Measurements from ENCODE around the gene CIT. TPM values are rescaled to one million over a fixed set of nuclear protein-coding genes. Genes with fewer than 3 reads are reported as not detected.

The CIT gene
- total RNA-seq, 1 donor from 2014 or later: 20.6 TPM

DNA sequence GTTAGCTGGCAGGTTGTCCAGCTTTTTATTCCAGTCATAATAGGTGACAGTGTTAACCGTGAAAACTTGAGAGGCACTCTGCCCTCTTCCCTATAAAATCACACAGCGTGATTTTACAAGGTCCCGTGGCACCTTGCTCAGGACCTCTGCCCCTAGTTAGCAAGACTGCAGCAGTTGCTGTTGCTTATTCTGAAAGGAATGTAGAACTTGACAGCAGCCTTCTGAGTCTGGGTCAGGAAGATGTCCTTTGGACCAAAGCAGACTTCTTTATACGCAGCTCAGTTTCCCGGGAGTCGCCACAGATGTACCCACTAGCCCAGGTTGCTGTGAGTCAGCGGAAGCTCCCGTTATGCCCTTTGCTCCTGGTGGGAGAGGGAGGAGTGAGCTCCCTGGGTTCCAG, 196.0 kb downstream of the CIT start:
- no peaks in the 10 kb centered on the region for H3K27me3 ChIP-seq
- H3K27ac ChIP-seq: no peak overlapping the region
- TF ChIP-seq POLR2AphosphoS5 (IDR thresholded peaks at IDR 0.05; ENCODE audit: insufficient read depth in 1 of 2, low read depth in 1 of 2) (no peak), POLR2A (IDR thresholded peaks at IDR 0.05) (no peak)
- TF ChIP-seq, protein P1, sequence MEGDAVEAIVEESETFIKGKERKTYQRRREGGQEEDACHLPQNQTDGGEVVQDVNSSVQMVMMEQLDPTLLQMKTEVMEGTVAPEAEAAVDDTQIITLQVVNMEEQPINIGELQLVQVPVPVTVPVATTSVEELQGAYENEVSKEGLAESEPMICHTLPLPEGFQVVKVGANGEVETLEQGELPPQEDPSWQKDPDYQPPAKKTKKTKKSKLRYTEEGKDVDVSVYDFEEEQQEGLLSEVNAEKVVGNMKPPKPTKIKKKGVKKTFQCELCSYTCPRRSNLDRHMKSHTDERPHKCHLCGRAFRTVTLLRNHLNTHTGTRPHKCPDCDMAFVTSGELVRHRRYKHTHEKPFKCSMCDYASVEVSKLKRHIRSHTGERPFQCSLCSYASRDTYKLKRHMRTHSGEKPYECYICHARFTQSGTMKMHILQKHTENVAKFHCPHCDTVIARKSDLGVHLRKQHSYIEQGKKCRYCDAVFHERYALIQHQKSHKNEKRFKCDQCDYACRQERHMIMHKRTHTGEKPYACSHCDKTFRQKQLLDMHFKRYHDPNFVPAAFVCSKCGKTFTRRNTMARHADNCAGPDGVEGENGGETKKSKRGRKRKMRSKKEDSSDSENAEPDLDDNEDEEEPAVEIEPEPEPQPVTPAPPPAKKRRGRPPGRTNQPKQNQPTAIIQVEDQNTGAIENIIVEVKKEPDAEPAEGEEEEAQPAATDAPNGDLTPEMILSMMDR (IDR thresholded peaks at IDR 0.05): no peak
- intact Hi-C loops (cut with DNase I): no loop called here
- H3K4me1 ChIP-seq: peaks cover 16% of the 10 kb centered on the region
- H3K4me3 ChIP-seq: no peak overlapping the region
- H3K9me3 ChIP-seq: no peaks in the 10 kb centered on the region
- no peak for DNase-seq (ENCODE audit: extremely low spot score in 2 of 2)
- peaks cover 0 to 54% of the 10 kb centered on the region in 2 donors for H3K36me3 ChIP-seq

DNA sequence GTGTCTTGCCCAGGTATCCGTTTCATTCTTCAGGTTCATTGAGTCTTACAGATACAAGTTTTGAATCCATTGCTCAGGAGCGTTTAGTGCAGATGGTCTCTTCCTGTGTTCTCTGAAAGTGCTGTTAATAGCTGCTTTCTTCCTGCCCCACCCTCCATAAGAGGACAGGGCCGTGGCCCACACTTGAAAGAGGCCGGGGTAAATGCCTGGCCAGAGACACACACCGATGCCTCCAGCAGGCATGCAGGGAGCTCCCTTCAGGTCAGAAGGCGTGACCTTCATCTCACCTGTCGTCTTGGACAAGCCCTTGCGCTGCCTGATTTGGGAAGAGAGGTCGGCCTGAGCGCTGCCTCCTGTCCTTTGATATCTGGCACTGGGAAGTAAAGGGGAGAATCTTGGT, 197.6 kb downstream of the CIT start:
- Histone ChIP-seq H3K9me3 (no peaks in the 10 kb centered on the region), H3K27me3 (no peaks in the 10 kb centered on the region), H3K27ac (no peak overlapping the region), H3K36me3 (peaks cover 0 to 61% of the 10 kb centered on the region in 2 donors), H3K4me3 (no peak overlapping the region), H3K4me1 (peaks cover 10% of the 10 kb centered on the region)
- intact Hi-C loops (cut with DNase I): no loop called here
- TF ChIP-seq POLR2AphosphoS5 (IDR thresholded peaks at IDR 0.05; ENCODE audit: insufficient read depth in 1 of 2, low read depth in 1 of 2) (no peak), POLR2A (IDR thresholded peaks at IDR 0.05) (no peak)
- TF ChIP-seq, protein P1 (IDR thresholded peaks at IDR 0.05): no peak
- no peak for DNase-seq (ENCODE audit: extremely low spot score in 2 of 2)

DNA sequence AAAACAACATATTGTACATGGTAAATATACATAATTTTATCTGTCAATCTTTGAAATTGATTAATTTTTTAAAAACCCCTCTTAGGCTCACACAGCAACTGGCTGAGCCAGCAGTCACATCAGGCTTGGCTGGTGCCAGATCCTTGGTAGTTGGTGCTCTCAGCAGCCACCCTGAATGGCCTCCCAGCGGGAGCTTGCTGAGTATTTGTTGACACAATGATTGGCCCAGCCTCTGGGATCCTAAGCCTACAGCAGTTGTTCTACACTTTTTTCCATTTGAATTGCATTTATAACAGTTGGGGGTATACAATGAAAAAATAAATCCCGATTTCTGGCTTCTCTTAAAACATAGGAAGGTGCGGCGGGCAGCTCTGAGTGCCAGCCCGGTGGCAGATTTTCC, 198.0 kb downstream of the CIT start:
- intact Hi-C loops (cut with DNase I): no loop called here

DNA sequence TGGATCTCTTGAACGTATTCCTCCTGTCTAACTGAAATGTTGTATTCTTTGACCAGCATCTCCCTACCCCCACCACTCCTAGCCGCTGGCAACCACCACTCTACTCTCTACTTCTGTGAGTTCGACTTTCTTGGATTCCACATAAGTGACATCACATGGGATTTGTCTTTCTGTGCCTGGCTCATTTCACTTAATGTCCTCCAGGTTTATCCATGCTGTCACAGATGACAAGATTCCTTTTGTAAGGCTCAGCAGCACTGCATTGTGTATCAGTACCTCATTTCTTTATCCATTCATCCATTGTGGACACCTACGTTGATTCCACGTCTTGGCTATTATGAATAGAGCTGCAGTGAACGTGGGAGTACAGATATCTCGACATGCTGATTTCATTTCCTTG, 198.7 kb downstream of the CIT start:
- no peak for DNase-seq (ENCODE audit: extremely low spot score in 2 of 2)
- Histone ChIP-seq H3K9me3 (no peaks in the 10 kb centered on the region), H3K27me3 (no peaks in the 10 kb centered on the region), H3K4me1 (peaks cover 5% of the 10 kb centered on the region), H3K27ac (no peak overlapping the region), H3K4me3 (no peak overlapping the region), H3K36me3 (peaks cover 0 to 72% of the 10 kb centered on the region in 2 donors)
- intact Hi-C loops (cut with DNase I): no loop called here
- TF ChIP-seq POLR2A (IDR thresholded peaks at IDR 0.05): no peak
- TF ChIP-seq, protein P1 (IDR thresholded peaks at IDR 0.05): no peak
- no peak for TF ChIP-seq POLR2AphosphoS5 (IDR thresholded peaks at IDR 0.05; ENCODE audit: insufficient read depth in 1 of 2, low read depth in 1 of 2)

More for the DNA sequence above, 198.0 kb downstream of the CIT start:
- Histone ChIP-seq H3K4me1 (peaks cover 6% of the 10 kb centered on the region), H3K27ac (no peak overlapping the region), H3K27me3 (no peaks in the 10 kb centered on the region), H3K36me3 (peaks cover 0 to 65% of the 10 kb centered on the region in 2 donors), H3K9me3 (no peaks in the 10 kb centered on the region), H3K4me3 (no peak overlapping the region)
- DNase-seq (ENCODE audit: extremely low spot score in 2 of 2): no peak
- TF ChIP-seq, protein P1 (IDR thresholded peaks at IDR 0.05): no peak
- TF ChIP-seq POLR2AphosphoS5 (IDR thresholded peaks at IDR 0.05; ENCODE audit: insufficient read depth in 1 of 2, low read depth in 1 of 2): no peak
- no peak for TF ChIP-seq POLR2A (IDR thresholded peaks at IDR 0.05)

DNA sequence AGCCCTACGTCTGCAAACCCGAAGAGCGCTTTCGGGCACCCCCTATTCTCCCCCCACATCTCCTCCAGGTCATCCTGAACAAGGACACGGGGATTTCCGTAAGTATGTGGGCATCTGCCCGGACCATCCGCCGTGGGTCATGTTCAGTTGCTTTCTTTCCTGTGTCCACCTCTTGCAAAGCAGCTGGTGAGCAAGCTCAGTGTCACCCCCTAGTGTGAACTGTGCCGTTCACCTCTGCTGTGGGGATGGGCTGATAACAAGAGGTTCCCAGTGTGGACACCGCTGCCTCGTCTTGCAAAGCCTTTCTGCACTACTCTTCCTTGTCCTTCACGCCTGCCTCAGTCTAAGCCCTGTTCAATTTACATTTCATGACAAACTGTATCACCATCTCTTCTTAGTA, 200.5 kb downstream of the CIT start:
- no peak for TF ChIP-seq POLR2AphosphoS5 (IDR thresholded peaks at IDR 0.05; ENCODE audit: insufficient read depth in 1 of 2, low read depth in 1 of 2)
- TF ChIP-seq, protein P1 (IDR thresholded peaks at IDR 0.05): no peak
- TF ChIP-seq POLR2A (IDR thresholded peaks at IDR 0.05): no peak
- Histone ChIP-seq H3K4me1 (no peaks in the 10 kb centered on the region), H3K4me3 (no peak overlapping the region), H3K27me3 (no peaks in the 10 kb centered on the region), H3K36me3 (peaks cover 0 to 89% of the 10 kb centered on the region in 2 donors), H3K9me3 (no peaks in the 10 kb centered on the region), H3K27ac (no peak overlapping the region)
- DNase-seq (ENCODE audit: extremely low spot score in 2 of 2): no peak
- intact Hi-C loops (cut with DNase I): no loop called here

Measured in vagina (tissue), 2 donors.